OCI-LY1 (cell line): Measurements from ENCODE around the gene C7orf25.

Source experiments
- H2AFZ ChIP-seq: fragments of 200-600 bp; sonication (generic), shearing (Covaris generic); 2 replicates; pipeline ENCODE4 v1.6.0; 2014; ENCODE audit warnings: antibody characterized with exemption, mild to moderate bottlenecking, low read length
- H3F3A ChIP-seq: fragments of 200-600 bp; sonication (generic), shearing (Covaris generic); 2 replicates; pipeline ENCODE4 v1.6.0; 2014; ENCODE audit warnings: mild to moderate bottlenecking, antibody characterized with exemption, low read length, moderate library complexity; ENCODE audit not compliant: insufficient read depth
- H3K27ac ChIP-seq: fragments of 200-600 bp; sonication (generic); 2 replicates; pipeline ENCODE4 v1.5.1; 2014; ENCODE audit warnings: low read length, mixed run types, mild to moderate bottlenecking, low read depth; ENCODE audit not compliant: poor library complexity, severe bottlenecking
- H3K27me3 ChIP-seq: fragments of 200-600 bp; sonication (generic); 2 replicates; pipeline ENCODE4 v1.6.0; 2014; ENCODE audit warnings: antibody characterized with exemption, mild to moderate bottlenecking, low read length, moderate library complexity; ENCODE audit not compliant: insufficient read depth
- H3K36me3 ChIP-seq: fragments of 200-600 bp; sonication (generic); 2 replicates; pipeline ENCODE4 v1.6.1; 2014; ENCODE audit warnings: mild to moderate bottlenecking, antibody characterized with exemption, low read length, moderate library complexity, mixed read lengths; ENCODE audit not compliant: insufficient read depth
- H3K4me1 ChIP-seq: fragments of 200-600 bp; sonication (generic); 2 replicates; pipeline ENCODE4 v1.5.1; 2014; ENCODE audit warnings: mild to moderate bottlenecking, low read length, moderate library complexity; ENCODE audit not compliant: insufficient read depth, severe bottlenecking
- H3K4me2 ChIP-seq: fragments of 200-600 bp; sonication (generic), shearing (Covaris generic); 2 replicates; pipeline ENCODE4 v1.6.1; 2014; ENCODE audit warnings: low read length
- H3K4me3 ChIP-seq: fragments of 200-600 bp; sonication (generic); 2 replicates; pipeline ENCODE4 v1.5.1; 2014; ENCODE audit warnings: low read length, low read depth, mild to moderate bottlenecking, mixed read lengths; ENCODE audit not compliant: poor library complexity, severe bottlenecking
- H3K79me2 ChIP-seq: fragments of 200-600 bp; shearing (Covaris generic); 2 replicates; pipeline ENCODE4 v1.6.1; 2016; ENCODE audit warnings: mixed run types, low read length, mixed read lengths; ENCODE audit not compliant: insufficient read depth
- H3K9ac ChIP-seq: fragments of 200-600 bp; sonication (generic), shearing (Covaris generic); 2 replicates; pipeline ENCODE4 v1.6.1; 2014; ENCODE audit warnings: mild to moderate bottlenecking, low read length, mixed read lengths
- H3K9me2 ChIP-seq: fragments of 200-600 bp; sonication (generic), shearing (Covaris generic); 2 replicates; pipeline ENCODE4 v1.6.1; 2014; ENCODE audit warnings: low read depth, mild to moderate bottlenecking, low read length, mixed read lengths
- H3K9me3 ChIP-seq: fragments of 200-600 bp; shearing (Covaris generic); 2 replicates; pipeline ENCODE4 v1.6.1; 2014; ENCODE audit warnings: low read length, mixed read lengths
- H4K20me1 ChIP-seq: fragments of 200-600 bp; sonication (generic), shearing (Covaris generic); 2 replicates; pipeline ENCODE4 v1.6.0; 2016; ENCODE audit warnings: mild to moderate bottlenecking, low read length; ENCODE audit not compliant: insufficient read depth
- EZH2 ChIP-seq: fragments of 200-600 bp; sonication (generic), shearing (Covaris generic); IDR thresholded peaks from 2 replicates; pipeline ENCODE4 v1.8.0; 2017; ENCODE audit warnings: borderline replicate concordance, mixed run types, mild to moderate bottlenecking, antibody characterized with exemption, low read length, moderate library complexity, mixed read lengths
- TF ChIP-seq, protein P1 (sequence below): fragments of 200-600 bp; sonication (generic), shearing (Covaris generic); IDR thresholded peaks from 2 replicates; pipeline ENCODE4 v1.5.1; 2017; ENCODE audit warnings: mild to moderate bottlenecking, antibody characterized with exemption, low read length, moderate library complexity, mixed read lengths

C7orf25 gene

DNA sequence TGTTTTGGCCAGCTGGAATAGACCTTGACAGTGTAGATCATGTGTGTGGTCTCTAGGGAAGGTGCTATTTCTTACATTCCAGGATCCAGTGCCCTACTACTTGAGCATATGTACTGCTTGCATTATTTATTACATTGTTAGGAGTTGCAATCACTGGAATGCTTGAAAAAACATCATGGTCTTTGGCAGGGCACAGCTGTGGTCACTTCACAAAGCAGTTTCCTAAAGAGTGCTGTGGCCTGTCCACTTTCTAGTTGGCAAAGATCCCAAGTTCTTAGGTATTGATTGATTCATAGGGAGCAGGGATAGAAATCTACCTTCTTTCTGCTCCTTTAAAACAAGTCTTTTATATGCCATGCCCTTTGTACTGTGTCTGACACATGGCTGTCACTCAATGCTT, 4.6 kb downstream of the C7orf25 start:
- Histone ChIP-seq H3K4me3 (no peak overlapping the region), H3K4me2 (no peak overlapping the region), H3K9me3 (no peaks in the 10 kb centered on the region), H3K36me3 (peaks cover 8% of the 10 kb centered on the region), H2AFZ (no peak overlapping the region), H3K27me3 (no peaks in the 10 kb centered on the region), H3K79me2 (no peaks in the 10 kb centered on the region), H3K27ac (no peak overlapping the region), H4K20me1 (no peaks in the 10 kb centered on the region), H3K9me2 (no peaks in the 10 kb centered on the region), H3K4me1 (peaks cover 12% of the 10 kb centered on the region), H3F3A (no peaks in the 10 kb centered on the region), H3K9ac (no peak overlapping the region)
- no peak for TF ChIP-seq EZH2
- TF ChIP-seq, protein P1, sequence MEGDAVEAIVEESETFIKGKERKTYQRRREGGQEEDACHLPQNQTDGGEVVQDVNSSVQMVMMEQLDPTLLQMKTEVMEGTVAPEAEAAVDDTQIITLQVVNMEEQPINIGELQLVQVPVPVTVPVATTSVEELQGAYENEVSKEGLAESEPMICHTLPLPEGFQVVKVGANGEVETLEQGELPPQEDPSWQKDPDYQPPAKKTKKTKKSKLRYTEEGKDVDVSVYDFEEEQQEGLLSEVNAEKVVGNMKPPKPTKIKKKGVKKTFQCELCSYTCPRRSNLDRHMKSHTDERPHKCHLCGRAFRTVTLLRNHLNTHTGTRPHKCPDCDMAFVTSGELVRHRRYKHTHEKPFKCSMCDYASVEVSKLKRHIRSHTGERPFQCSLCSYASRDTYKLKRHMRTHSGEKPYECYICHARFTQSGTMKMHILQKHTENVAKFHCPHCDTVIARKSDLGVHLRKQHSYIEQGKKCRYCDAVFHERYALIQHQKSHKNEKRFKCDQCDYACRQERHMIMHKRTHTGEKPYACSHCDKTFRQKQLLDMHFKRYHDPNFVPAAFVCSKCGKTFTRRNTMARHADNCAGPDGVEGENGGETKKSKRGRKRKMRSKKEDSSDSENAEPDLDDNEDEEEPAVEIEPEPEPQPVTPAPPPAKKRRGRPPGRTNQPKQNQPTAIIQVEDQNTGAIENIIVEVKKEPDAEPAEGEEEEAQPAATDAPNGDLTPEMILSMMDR, result no peak

DNA sequence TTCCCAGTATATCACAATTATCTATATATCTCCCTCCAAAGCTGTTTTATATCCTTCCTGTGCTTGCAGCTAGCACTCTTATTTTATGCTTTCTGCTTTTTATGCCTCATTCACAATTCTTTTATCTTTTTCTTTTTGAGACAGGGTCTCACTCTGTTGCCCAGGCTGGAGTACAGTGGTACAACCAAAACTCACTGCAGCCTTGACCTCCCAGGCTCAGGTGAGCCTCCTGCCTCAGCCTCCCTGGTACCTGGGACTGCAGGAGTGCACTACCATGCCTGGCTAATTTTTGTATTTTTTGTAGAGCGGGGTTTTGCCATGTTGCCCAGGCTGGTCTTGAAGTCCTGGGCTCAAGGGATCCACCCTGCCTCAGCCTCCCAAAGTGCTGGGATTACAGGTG, 5.7 kb downstream of the C7orf25 start:
- no peak overlapping the region for H2AFZ ChIP-seq
- TF ChIP-seq, protein P1, result no peak
- TF ChIP-seq EZH2, result no peak
- H3K9me3 ChIP-seq, result no peaks in the 10 kb centered on the region
- H3K4me1 ChIP-seq, result peaks cover 7% of the 10 kb centered on the region
- no peak overlapping the region for H3K9ac ChIP-seq
- no peaks in the 10 kb centered on the region for H4K20me1 ChIP-seq
- H3K36me3 ChIP-seq, result peaks cover 8% of the 10 kb centered on the region
- no peak overlapping the region for H3K4me2 ChIP-seq
- no peaks in the 10 kb centered on the region for H3K27me3 ChIP-seq
- no peak overlapping the region for H3K4me3 ChIP-seq
- H3F3A ChIP-seq, result no peaks in the 10 kb centered on the region
- H3K9me2 ChIP-seq, result no peaks in the 10 kb centered on the region
- H3K27ac ChIP-seq, result no peak overlapping the region
- H3K79me2 ChIP-seq, result no peaks in the 10 kb centered on the region

DNA sequence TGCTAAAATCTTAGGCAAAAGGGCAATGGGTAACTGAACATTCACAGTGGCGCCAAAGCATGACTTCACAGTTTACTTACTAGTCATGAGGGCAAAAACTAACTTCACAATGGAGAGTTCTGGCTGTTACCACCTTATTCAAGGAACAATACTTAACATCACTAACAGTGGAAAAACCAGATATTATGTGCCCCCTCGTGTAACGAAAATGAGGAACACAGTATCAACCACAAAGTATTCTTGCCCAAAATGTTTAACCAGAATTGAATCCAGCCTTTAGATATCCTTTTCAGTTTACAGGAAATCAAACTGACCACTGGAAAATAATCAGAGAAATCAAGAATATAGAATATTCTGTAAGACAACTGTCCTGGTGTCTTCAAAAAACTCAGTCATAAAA, 9.5 kb downstream of the C7orf25 start:
- Histone ChIP-seq H3K4me1 (no peaks in the 10 kb centered on the region), H3K27me3 (no peaks in the 10 kb centered on the region), H2AFZ (no peak overlapping the region), H3K36me3 (no peaks in the 10 kb centered on the region), H3K4me3 (no peak overlapping the region), H3K9ac (no peak overlapping the region), H3F3A (no peaks in the 10 kb centered on the region), H3K27ac (no peak overlapping the region), H3K9me3 (no peaks in the 10 kb centered on the region), H3K9me2 (no peaks in the 10 kb centered on the region), H4K20me1 (no peaks in the 10 kb centered on the region), H3K79me2 (no peaks in the 10 kb centered on the region), H3K4me2 (no peak overlapping the region)
- no peak for TF ChIP-seq EZH2
- TF ChIP-seq, protein P1, result no peak
